ENCODE data around the gene MXRA8. TPM values are rescaled to one million over a fixed set of nuclear protein-coding genes. Genes with fewer than 3 reads are reported as not detected.

MXRA8 gene
- polyA plus RNA-seq, 2 of the 4 experiments (the other 2 are of a cell fraction), result 0.12 to 0.22 TPM

DNA sequence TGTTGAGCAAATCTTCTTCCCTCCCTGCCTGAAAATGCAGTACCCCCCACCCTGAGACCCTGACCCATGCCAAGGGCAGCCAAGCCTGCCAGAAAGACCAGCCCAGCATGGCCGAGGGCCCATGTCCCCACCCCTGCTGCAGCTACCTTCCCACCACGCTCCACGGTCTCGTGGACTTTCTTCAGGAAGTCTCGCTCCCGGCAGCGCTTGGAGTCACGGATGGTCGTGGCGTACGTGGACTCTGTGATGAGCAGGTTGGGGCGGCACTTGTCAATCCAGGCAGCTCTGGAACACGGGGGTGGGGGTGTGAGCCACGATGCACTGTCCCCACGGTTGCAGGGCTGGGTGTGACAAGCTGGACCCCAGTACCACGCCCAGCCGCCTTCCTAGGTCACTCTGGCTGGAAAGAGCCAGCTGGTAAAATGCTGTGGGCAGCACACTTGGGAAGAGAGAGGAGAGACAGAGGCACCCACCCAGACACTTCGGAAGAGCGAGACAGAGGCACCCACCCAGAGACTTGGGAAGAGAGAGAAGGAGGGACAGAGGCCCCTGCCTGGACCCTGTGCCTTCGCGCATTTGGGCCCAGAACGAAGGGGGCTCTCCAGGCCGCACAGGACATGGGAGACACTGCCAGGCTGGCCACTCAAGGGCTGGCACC lies 43.5 kb downstream of the MXRA8 start:
- ChIA-PET CTCF (interaction anchor here (0.7 to 1.2 kb wide), 3 partner anchors 57 to 330 kb away, joined by 3 read pairs; no protein-coding TSS in a partner anchor), POLR2A (interaction anchor here (0.8 kb wide), 1 partner anchor 84 kb away, joined by 3 read pairs; the partner anchor contains the start of gene CCNL2)
- Histone ChIP-seq H3K4me2 (no peak overlapping the region), H3K27ac (no peak overlapping the region), H3K9me3 (no peaks in the 10 kb centered on the region), H3K4me1 (peaks cover 23% of the 10 kb centered on the region), H3K4me3 (no peak overlapping the region)
- no peak for DNase-seq (ENCODE audit: low read depth in 1 of 2, low spot score in 1 of 2)
- no peak for TF ChIP-seq MAZ (IDR thresholded peaks at IDR 0.05; ENCODE audit: borderline replicate concordance, low read depth, low read length)
- TF ChIP-seq CHD4 (IDR thresholded peaks at IDR 0.05; ENCODE audit: borderline replicate concordance), result no peak
- no peak for TF ChIP-seq FOSB (CRISPR knock-in tag; IDR thresholded peaks at IDR 0.05)
- TF ChIP-seq POLR2AphosphoS2 (conservative IDR thresholded peaks at IDR 0.05; ENCODE audit: low read length), result no peak
- TF ChIP-seq RARB (CRISPR knock-in tag; IDR thresholded peaks at IDR 0.05), result no peak
- TF ChIP-seq BHLHE40 (IDR thresholded peaks at IDR 0.05; ENCODE audit: low read depth, low read length), result no peak
- no peak for TF ChIP-seq NR3C1 (IDR thresholded peaks at IDR 0.05)
- TF ChIP-seq ZFP36 (IDR thresholded peaks at IDR 0.05; ENCODE audit: borderline replicate concordance, partially characterized antibody), result no peak
- TF ChIP-seq HOXB13 (CRISPR knock-in tag; IDR thresholded peaks at IDR 0.05; ENCODE audit: low read depth), result no peak
- no peak for TF ChIP-seq JUN (IDR thresholded peaks at IDR 0.05)
- TF ChIP-seq HEYL (CRISPR knock-in tag; IDR thresholded peaks at IDR 0.05), result no peak
- no peak for TF ChIP-seq EHF (CRISPR knock-in tag; IDR thresholded peaks at IDR 0.05)
- TF ChIP-seq HOXB5 (CRISPR knock-in tag; IDR thresholded peaks at IDR 0.05), result no peak
- TF ChIP-seq, protein P1, sequence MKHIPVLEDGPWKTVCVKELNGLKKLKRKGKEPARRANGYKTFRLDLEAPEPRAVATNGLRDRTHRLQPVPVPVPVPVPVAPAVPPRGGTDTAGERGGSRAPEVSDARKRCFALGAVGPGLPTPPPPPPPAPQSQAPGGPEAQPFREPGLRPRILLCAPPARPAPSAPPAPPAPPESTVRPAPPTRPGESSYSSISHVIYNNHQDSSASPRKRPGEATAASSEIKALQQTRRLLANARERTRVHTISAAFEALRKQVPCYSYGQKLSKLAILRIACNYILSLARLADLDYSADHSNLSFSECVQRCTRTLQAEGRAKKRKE (CRISPR knock-in tag; IDR thresholded peaks at IDR 0.05; ENCODE audit: low read depth), result no peak
- no peak for ATAC-seq
- WGBS (ENCODE audit: missing lambda C conversion rate), result 94% methylated on average over 23 of the region's 23 CpGs
- FAIRE-seq, result no peak

DNA sequence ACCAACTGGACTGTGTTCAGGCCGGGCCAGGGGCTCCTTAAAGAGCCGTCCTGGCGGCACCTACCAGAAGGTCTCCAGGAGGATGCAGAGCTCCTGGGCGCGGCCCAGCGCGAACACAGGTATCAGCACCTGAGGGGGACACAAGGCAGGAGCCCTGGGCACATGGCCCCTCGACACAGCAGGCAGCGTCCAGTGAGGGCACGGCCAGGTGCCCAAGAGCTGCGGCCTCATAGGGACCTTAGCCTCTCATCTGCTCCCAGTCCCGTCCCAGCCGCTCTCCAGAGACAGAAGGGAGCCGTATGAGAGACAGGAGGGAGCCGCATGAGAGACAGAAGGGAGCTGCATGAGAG lies 44.1 kb downstream of the MXRA8 start:
- Histone ChIP-seq H3K27ac (no peak overlapping the region), H3K4me2 (no peak overlapping the region), H3K4me3 (no peak overlapping the region), H3K4me1 (peaks cover 28% of the 10 kb centered on the region), H3K9me3 (no peaks in the 10 kb centered on the region)
- FAIRE-seq (no peak), ATAC-seq (no peak), DNase-seq (ENCODE audit: low read depth in 1 of 2, low spot score in 1 of 2) (no peak)
- POLR2A ChIA-PET, result no interaction called here
- TF ChIP-seq FOSB (CRISPR knock-in tag; IDR thresholded peaks at IDR 0.05) (no peak), RNF2 (IDR thresholded peaks at IDR 0.05; ENCODE audit: borderline replicate concordance, low read depth) (no peak), PHF8 (IDR thresholded peaks at IDR 0.05; ENCODE audit: borderline replicate concordance, low read depth) (no peak), RARB (CRISPR knock-in tag; IDR thresholded peaks at IDR 0.05) (no peak), JUNB (IDR thresholded peaks at IDR 0.05) (no peak)
- TF ChIP-seq, protein P2, sequence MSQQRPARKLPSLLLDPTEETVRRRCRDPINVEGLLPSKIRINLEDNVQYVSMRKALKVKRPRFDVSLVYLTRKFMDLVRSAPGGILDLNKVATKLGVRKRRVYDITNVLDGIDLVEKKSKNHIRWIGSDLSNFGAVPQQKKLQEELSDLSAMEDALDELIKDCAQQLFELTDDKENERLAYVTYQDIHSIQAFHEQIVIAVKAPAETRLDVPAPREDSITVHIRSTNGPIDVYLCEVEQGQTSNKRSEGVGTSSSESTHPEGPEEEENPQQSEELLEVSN (IDR thresholded peaks at IDR 0.05; ENCODE audit: borderline replicate concordance, low read depth), result no peak
- TF ChIP-seq, protein P3, sequence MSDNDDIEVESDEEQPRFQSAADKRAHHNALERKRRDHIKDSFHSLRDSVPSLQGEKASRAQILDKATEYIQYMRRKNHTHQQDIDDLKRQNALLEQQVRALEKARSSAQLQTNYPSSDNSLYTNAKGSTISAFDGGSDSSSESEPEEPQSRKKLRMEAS (IDR thresholded peaks at IDR 0.05), result no peak
- WGBS (ENCODE audit: missing lambda C conversion rate), result 91% methylated on average over 6 of the region's 15 CpGs
- CTCF ChIA-PET, result interaction anchor here (0.7 kb wide), 1 partner anchor 312 kb away, joined by 3 read pairs; no protein-coding TSS in a partner anchor

DNA sequence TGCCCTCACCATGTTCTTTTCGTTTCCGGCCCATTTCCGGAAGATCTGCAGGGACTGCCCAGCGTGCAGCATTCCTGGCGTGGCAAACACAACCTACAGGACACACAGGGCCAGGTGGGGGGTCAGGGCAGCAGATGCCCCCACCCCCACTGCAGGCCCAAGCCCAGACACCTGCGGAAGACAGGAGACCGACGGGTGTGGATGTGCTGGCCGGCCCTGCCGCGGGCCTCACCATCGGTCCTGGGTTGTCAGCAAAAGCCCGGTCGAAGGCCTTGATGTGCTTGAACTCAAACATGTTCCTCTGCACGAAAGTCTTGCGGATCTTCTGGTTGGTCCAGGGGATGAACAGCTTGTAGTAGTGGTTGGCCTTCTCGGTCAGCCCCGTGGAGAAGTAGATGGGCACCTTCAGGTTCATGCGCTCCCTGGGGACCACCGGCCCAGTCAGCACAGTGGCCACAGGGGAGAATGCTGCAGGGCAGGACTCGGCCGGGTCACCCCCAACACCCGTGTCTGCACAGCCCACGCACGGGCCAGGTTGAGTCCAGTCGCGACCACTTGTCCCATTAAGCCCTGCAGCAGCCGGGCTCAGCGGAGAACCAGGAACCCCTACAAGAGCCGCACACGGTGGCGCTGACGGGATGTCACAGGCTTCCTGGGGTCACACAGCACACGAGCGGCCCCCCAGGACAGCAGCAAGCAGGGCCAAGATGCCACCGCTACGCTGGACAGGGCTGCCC lies 44.7 kb downstream of the MXRA8 start:
- DNase-seq (ENCODE audit: low read depth in 1 of 2, low spot score in 1 of 2), result no peak
- no peaks in the 10 kb centered on the region for H3K9me3 ChIP-seq
- ChIA-PET POLR2A (no interaction called here), CTCF (interaction anchor here (0.7 kb wide), 1 partner anchor 312 kb away, joined by 3 read pairs; no protein-coding TSS in a partner anchor)
- H3K27ac ChIP-seq, result no peak overlapping the region
- ATAC-seq, result no peak
- FAIRE-seq, result no peak
- no peak overlapping the region for H3K4me2 ChIP-seq
- TF ChIP-seq RAD21 (conservative IDR thresholded peaks at IDR 0.05 in 1 of 2, IDR thresholded peaks at IDR 0.05 in 1 of 2), result no peak
- TF ChIP-seq, protein P4, sequence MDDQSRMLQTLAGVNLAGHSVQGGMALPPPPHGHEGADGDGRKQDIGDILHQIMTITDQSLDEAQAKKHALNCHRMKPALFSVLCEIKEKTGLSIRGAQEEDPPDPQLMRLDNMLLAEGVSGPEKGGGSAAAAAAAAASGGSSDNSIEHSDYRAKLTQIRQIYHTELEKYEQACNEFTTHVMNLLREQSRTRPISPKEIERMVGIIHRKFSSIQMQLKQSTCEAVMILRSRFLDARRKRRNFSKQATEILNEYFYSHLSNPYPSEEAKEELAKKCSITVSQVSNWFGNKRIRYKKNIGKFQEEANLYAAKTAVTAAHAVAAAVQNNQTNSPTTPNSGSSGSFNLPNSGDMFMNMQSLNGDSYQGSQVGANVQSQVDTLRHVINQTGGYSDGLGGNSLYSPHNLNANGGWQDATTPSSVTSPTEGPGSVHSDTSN (IDR thresholded peaks at IDR 0.05), result no peak
- H3K4me3 ChIP-seq, result no peak overlapping the region
- H3K4me1 ChIP-seq, result peaks cover 22% of the 10 kb centered on the region
- 87% methylated on average over 29 of the region's 37 CpGs for WGBS (ENCODE audit: missing lambda C conversion rate)
